ENCODE results near the gene PIGN.
"Not testable (repeated sequence)": the region's sequence is repeated elsewhere in the genome, so short reads cannot be mapped to it uniquely, and the experiment has no call there.

PIGN gene

DNA sequence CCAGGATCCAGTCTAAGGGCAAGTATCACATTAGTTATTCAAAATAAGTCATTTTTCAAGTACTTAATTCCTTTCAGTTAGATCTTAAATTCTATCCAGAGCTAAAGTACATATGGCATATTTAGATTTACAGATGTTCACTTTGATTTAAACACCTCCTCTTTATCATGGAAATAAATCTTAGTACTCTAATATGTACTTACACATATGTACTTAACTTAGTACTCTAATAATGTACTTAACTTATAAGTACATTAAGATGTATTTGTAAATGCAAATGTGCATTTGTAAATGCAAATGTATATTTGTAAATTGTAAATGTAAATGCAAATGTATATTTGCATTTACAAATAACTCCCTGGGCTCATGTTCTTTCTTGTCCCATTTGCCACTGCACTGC lies 14.6 kb downstream of the PIGN start:
- Histone ChIP-seq H3K9ac (ENCODE audit: low read length) (no peak overlapping the region), H3K27ac (ENCODE audit: low read length) (no peak overlapping the region)
- TF ChIP-seq, protein P1, sequence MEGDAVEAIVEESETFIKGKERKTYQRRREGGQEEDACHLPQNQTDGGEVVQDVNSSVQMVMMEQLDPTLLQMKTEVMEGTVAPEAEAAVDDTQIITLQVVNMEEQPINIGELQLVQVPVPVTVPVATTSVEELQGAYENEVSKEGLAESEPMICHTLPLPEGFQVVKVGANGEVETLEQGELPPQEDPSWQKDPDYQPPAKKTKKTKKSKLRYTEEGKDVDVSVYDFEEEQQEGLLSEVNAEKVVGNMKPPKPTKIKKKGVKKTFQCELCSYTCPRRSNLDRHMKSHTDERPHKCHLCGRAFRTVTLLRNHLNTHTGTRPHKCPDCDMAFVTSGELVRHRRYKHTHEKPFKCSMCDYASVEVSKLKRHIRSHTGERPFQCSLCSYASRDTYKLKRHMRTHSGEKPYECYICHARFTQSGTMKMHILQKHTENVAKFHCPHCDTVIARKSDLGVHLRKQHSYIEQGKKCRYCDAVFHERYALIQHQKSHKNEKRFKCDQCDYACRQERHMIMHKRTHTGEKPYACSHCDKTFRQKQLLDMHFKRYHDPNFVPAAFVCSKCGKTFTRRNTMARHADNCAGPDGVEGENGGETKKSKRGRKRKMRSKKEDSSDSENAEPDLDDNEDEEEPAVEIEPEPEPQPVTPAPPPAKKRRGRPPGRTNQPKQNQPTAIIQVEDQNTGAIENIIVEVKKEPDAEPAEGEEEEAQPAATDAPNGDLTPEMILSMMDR (IDR thresholded peaks at IDR 0.05; ENCODE audit: low read depth, low read length), result no peak
- TF ChIP-seq EZH2phosphoT487 (IDR thresholded peaks at IDR 0.05; ENCODE audit: low read depth), result no peak

DNA sequence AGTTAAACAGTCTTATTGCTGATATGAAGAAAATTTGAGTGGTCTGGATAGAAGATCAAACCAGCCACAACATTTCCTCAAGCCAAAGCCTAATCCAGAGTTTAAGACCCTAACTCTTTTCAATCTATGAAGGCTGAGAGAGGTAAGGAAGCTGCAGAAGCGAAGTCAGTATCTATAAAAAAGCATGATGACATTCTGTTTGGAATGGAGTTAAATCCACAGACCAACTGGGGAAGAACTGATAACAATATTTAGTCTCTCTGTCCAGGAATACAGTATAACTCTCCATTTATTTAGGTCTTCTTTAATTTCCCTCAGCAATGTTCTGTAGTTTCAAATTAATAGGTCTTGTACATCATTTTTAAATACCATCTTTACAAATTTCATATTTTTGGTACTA lies 16.0 kb downstream of the PIGN start:
- Histone ChIP-seq H3K27me3 (ENCODE audit: low read depth, low read length) (no peaks in the 10 kb centered on the region), H4K20me1 (ENCODE audit: insufficient read depth, low read length) (no peaks in the 10 kb centered on the region), H3K79me2 (ENCODE audit: low read length) (no peaks in the 10 kb centered on the region), H2AFZ (ENCODE audit: low read depth, low read length) (no peak overlapping the region), H3K27ac (ENCODE audit: low read length) (no peak overlapping the region), H3K36me3 (replicated peaks; ENCODE audit: low read depth, low read length) (no peaks in the 10 kb centered on the region), H3K4me2 (ENCODE audit: low read length) (no peak overlapping the region), H3K9me3 (ENCODE audit: insufficient read depth, low read length) (no peaks in the 10 kb centered on the region), H3K4me1 (ENCODE audit: low read length) (0 out of 2 replicates have a peak, but pooled peaks cover 4% of the 10 kb centered on the region), H3K9ac (ENCODE audit: low read length) (no peak overlapping the region), H3K4me3 (ENCODE audit: low read length) (no peak overlapping the region)
- no peak for TF ChIP-seq EZH2phosphoT487 (IDR thresholded peaks at IDR 0.05; ENCODE audit: low read depth)
- TF ChIP-seq, protein P1 (IDR thresholded peaks at IDR 0.05; ENCODE audit: low read depth, low read length), result no peak

More for the DNA sequence above, 14.6 kb downstream of the PIGN start:
- no peak overlapping the region for H3K4me3 ChIP-seq (ENCODE audit: low read length)
- H4K20me1 ChIP-seq (ENCODE audit: insufficient read depth, low read length), result no peaks in the 10 kb centered on the region
- no peaks in the 10 kb centered on the region for H3K9me3 ChIP-seq (ENCODE audit: insufficient read depth, low read length)
- H3K4me2 ChIP-seq (ENCODE audit: low read length), result no peak overlapping the region
- H3K27me3 ChIP-seq (ENCODE audit: low read depth, low read length), result no peaks in the 10 kb centered on the region
- H3K79me2 ChIP-seq (ENCODE audit: low read length), result no peaks in the 10 kb centered on the region
- H2AFZ ChIP-seq (ENCODE audit: low read depth, low read length), result no peak overlapping the region
- 0 out of 2 replicates have a peak, but pooled peaks cover 4% of the 10 kb centered on the region for H3K4me1 ChIP-seq (ENCODE audit: low read length)
- no peaks in the 10 kb centered on the region for H3K36me3 ChIP-seq (replicated peaks; ENCODE audit: low read depth, low read length)

- not testable (repeated sequence) for H3K27me3 ChIP-seq (ENCODE audit: low read depth, low read length); H4K20me1 ChIP-seq (ENCODE audit: insufficient read depth, low read length); H3K9me3 ChIP-seq (ENCODE audit: insufficient read depth, low read length)
Observed at GRCh38 chr18:62166524-62166923, 20.3 kb downstream of the PIGN start.

DNA sequence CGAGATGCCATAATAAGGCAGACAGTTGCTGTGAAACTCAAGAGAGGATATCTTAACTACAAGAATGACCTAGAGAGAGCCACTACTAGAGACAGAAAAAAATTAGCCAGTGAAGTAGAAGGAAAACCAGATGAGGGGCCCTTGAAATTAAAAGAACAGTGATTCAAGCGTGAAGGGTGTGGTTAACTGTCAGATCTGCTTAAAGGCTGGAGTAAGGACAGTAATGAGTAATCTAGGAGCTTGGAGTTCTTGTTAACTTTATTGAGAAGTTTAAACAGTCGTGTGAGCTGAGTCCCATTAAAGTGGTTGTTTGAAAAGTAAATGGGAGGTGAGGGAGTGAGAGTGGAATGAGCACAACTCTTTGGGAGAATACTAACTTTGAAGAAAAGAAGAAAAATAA lies 21.3 kb downstream of the PIGN start:
- Histone ChIP-seq H3K79me2 (ENCODE audit: low read length) (no peaks in the 10 kb centered on the region), H3K27me3 (ENCODE audit: low read depth, low read length) (no peaks in the 10 kb centered on the region), H3K4me3 (ENCODE audit: low read length) (no peak overlapping the region), H3K9ac (ENCODE audit: low read length) (no peak overlapping the region), H3K9me3 (ENCODE audit: insufficient read depth, low read length) (no peaks in the 10 kb centered on the region), H3K27ac (ENCODE audit: low read length) (no peak overlapping the region), H3K4me2 (ENCODE audit: low read length) (no peak overlapping the region), H3K4me1 (ENCODE audit: low read length) (peaks cover 3% of the 10 kb centered on the region; the same call in 1 of the 2 replicates), H4K20me1 (ENCODE audit: insufficient read depth, low read length) (no peaks in the 10 kb centered on the region), H3K36me3 (replicated peaks; ENCODE audit: low read depth, low read length) (peaks cover 4% of the 10 kb centered on the region), H2AFZ (ENCODE audit: low read depth, low read length) (no peak overlapping the region)
- no peak for TF ChIP-seq EZH2phosphoT487 (IDR thresholded peaks at IDR 0.05; ENCODE audit: low read depth)

More at GRCh38 chr18:62166524-62166923, 20.3 kb downstream of the PIGN start:
- H3K36me3 ChIP-seq (replicated peaks; ENCODE audit: low read depth, low read length); H3K27ac ChIP-seq (ENCODE audit: low read length); H3K9ac ChIP-seq (ENCODE audit: low read length); H3K4me3 ChIP-seq (ENCODE audit: low read length); H3K79me2 ChIP-seq (ENCODE audit: low read length); H3K4me2 ChIP-seq (ENCODE audit: low read length); H2AFZ ChIP-seq (ENCODE audit: low read depth, low read length); H3K4me1 ChIP-seq (ENCODE audit: low read length): not testable (repeated sequence)

DNA sequence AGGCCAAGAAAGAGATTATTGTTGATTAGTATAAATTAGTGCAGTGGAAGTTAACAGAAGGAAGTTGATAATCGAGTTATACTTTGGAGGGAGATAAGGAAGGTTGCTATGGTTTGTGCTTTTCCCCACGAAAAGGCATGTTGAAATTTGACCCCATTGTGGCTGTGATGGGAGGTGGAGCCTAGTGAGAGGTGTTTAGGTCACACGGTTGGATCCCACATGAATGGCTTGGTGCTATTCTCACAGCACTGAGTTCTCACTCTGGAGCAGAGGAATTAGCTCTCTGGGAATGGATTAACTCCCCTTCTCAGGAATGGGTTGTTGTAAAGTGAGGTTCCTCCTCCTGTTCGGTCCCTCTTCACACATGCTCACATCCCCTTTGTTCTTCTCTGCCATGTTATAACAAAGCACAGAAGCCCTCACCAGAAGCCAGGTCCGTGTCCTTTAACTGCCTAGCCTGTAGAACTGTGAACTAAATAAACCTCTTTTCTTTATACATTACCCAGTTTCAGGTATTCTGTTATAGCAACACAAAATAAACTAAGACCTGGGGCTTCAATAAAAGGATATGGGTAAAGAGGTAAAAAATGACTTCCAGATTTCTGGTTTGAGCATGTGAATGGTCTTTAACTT lies 21.9 kb downstream of the PIGN start:
- Histone ChIP-seq H3K4me1 (ENCODE audit: low read length) (peaks cover 3% of the 10 kb centered on the region; the same call in 1 of the 2 replicates), H3K36me3 (replicated peaks; ENCODE audit: low read depth, low read length) (peaks cover 4% of the 10 kb centered on the region), H3K79me2 (ENCODE audit: low read length) (no peaks in the 10 kb centered on the region), H2AFZ (ENCODE audit: low read depth, low read length) (no peak overlapping the region), H4K20me1 (ENCODE audit: insufficient read depth, low read length) (no peaks in the 10 kb centered on the region), H3K9me3 (ENCODE audit: insufficient read depth, low read length) (no peaks in the 10 kb centered on the region), H3K4me2 (ENCODE audit: low read length) (no peak overlapping the region), H3K27me3 (ENCODE audit: low read depth, low read length) (no peaks in the 10 kb centered on the region), H3K9ac (ENCODE audit: low read length) (no peak overlapping the region), H3K4me3 (ENCODE audit: low read length) (no peak overlapping the region), H3K27ac (ENCODE audit: low read length) (no peak overlapping the region)
- TF ChIP-seq, protein P1 (IDR thresholded peaks at IDR 0.05; ENCODE audit: low read depth, low read length), result no peak
- no peak for TF ChIP-seq EZH2phosphoT487 (IDR thresholded peaks at IDR 0.05; ENCODE audit: low read depth)
